ENCODE results near the gene PDLIM5.

DNA sequence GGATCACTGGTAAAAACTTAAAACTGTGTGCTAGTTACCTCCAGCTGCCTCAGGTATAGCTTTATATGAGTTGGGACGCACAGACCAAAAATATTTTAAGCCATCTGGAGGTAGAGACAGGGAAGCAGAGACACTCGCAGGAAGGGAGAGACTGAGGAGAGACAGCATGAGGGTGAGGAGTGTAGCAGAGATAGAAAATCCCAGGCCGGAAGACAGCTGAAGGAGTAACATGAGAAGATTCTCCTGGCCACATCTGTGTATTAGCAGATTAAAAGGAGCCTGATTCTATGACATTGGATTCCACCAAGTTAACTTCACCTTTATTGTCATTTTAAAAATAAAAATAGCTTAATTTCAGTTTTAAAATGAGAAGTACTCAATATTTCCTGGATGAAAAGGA is 84.3 kb downstream of the PDLIM5 start:
- no peak for TF ChIP-seq POLR2A (IDR thresholded peaks at IDR 0.05)
- TF ChIP-seq, protein P1, sequence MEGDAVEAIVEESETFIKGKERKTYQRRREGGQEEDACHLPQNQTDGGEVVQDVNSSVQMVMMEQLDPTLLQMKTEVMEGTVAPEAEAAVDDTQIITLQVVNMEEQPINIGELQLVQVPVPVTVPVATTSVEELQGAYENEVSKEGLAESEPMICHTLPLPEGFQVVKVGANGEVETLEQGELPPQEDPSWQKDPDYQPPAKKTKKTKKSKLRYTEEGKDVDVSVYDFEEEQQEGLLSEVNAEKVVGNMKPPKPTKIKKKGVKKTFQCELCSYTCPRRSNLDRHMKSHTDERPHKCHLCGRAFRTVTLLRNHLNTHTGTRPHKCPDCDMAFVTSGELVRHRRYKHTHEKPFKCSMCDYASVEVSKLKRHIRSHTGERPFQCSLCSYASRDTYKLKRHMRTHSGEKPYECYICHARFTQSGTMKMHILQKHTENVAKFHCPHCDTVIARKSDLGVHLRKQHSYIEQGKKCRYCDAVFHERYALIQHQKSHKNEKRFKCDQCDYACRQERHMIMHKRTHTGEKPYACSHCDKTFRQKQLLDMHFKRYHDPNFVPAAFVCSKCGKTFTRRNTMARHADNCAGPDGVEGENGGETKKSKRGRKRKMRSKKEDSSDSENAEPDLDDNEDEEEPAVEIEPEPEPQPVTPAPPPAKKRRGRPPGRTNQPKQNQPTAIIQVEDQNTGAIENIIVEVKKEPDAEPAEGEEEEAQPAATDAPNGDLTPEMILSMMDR (IDR thresholded peaks at IDR 0.05) = no peak
